Measurements from ENCODE around the gene COQ8B. TPM values are rescaled to one million over a fixed set of nuclear protein-coding genes. Genes with fewer than 3 reads are reported as not detected.

The COQ8B gene
- total RNA-seq, 1 donor from 2014 or later = 51.1 TPM

- intact Hi-C loops (cut with DNase I) = no loop called here
- Histone ChIP-seq H3K4me1 (peaks cover 45% of the 10 kb centered on the region), H3K27ac (peak overlapping the region; percentile 91), H3K4me3 (peak overlapping the region; percentile 90 to 96), H3K36me3 (peaks cover 0 to 39% of the 10 kb centered on the region in 2 donors), H3K9me3 (no peaks in the 10 kb centered on the region), H3K27me3 (no peaks in the 10 kb centered on the region)
- no peak for DNase-seq (ENCODE audit: extremely low spot score in 2 of 2)
- TF ChIP-seq POLR2AphosphoS5 (IDR thresholded peaks at IDR 0.05; ENCODE audit: insufficient read depth in 1 of 2, low read depth in 1 of 2) (no peak), POLR2A (IDR thresholded peaks at IDR 0.05) (no peak), CTCF (IDR thresholded peaks at IDR 0.05) (no peak)
Measured at GRCh38 chr19:40686882-40687524, 29.7 kb downstream of the COQ8B start.

- Histone ChIP-seq H3K9me3 (no peaks in the 10 kb centered on the region), H3K36me3 (peaks cover 0 to 49% of the 10 kb centered on the region in 2 donors), H3K4me1 (peaks cover 32% of the 10 kb centered on the region), H3K4me3 (no peak overlapping the region), H3K27me3 (no peaks in the 10 kb centered on the region), H3K27ac (no peak overlapping the region)
- TF ChIP-seq CTCF (IDR thresholded peaks at IDR 0.05) (no peak), POLR2AphosphoS5 (IDR thresholded peaks at IDR 0.05; ENCODE audit: insufficient read depth in 1 of 2, low read depth in 1 of 2) (no peak), POLR2A (IDR thresholded peaks at IDR 0.05) (no peak)
- DNase-seq (ENCODE audit: extremely low spot score in 2 of 2) = no peak
- intact Hi-C loops (cut with DNase I) = no loop called here
Measured at GRCh38 chr19:40685563-40685962, 31.1 kb downstream of the COQ8B start.

- H3K9me3 ChIP-seq = no peaks in the 10 kb centered on the region
- no peak for DNase-seq (ENCODE audit: extremely low spot score in 2 of 2)
- peaks cover 0 to 53% of the 10 kb centered on the region in 2 donors for H3K36me3 ChIP-seq
- no peaks in the 10 kb centered on the region for H3K27me3 ChIP-seq
- H3K27ac ChIP-seq = no peak overlapping the region
- peaks cover 31% of the 10 kb centered on the region for H3K4me1 ChIP-seq
- intact Hi-C loops (cut with DNase I) = no loop called here
- no peak overlapping the region for H3K4me3 ChIP-seq
- TF ChIP-seq POLR2AphosphoS5 (IDR thresholded peaks at IDR 0.05; ENCODE audit: insufficient read depth in 1 of 2, low read depth in 1 of 2) (no peak), CTCF (IDR thresholded peaks at IDR 0.05) (no peak), POLR2A (IDR thresholded peaks at IDR 0.05) (no peak)
Measured at GRCh38 chr19:40685016-40685526, 31.6 kb downstream of the COQ8B start.

- Histone ChIP-seq H3K27ac (no peak overlapping the region), H3K4me3 (no peak overlapping the region), H3K9me3 (no peaks in the 10 kb centered on the region), H3K36me3 (peaks cover 0 to 60% of the 10 kb centered on the region in 2 donors), H3K27me3 (no peaks in the 10 kb centered on the region), H3K4me1 (peaks cover 23% of the 10 kb centered on the region)
- intact Hi-C loops (cut with DNase I) = no loop called here
- TF ChIP-seq POLR2A (IDR thresholded peaks at IDR 0.05) = no peak
- TF ChIP-seq CTCF (IDR thresholded peaks at IDR 0.05) = no peak
- TF ChIP-seq POLR2AphosphoS5 (IDR thresholded peaks at IDR 0.05; ENCODE audit: insufficient read depth in 1 of 2, low read depth in 1 of 2) = no peak
- no peak for DNase-seq (ENCODE audit: extremely low spot score in 2 of 2)
Measured at GRCh38 chr19:40684280-40684679, 32.4 kb downstream of the COQ8B start.

GRCh38 chr19:40683437-40683836 lies 33.2 kb downstream of the COQ8B start:
- no peak overlapping the region for H3K27ac ChIP-seq
- no peaks in the 10 kb centered on the region for H3K27me3 ChIP-seq
- H3K4me1 ChIP-seq = peaks cover 14% of the 10 kb centered on the region
- peaks cover 0 to 69% of the 10 kb centered on the region in 2 donors for H3K36me3 ChIP-seq
- H3K4me3 ChIP-seq = no peak overlapping the region
- intact Hi-C loops (cut with DNase I) = no loop called here
- H3K9me3 ChIP-seq = no peaks in the 10 kb centered on the region
- no peak for DNase-seq (ENCODE audit: extremely low spot score in 2 of 2)
- TF ChIP-seq POLR2AphosphoS5 (IDR thresholded peaks at IDR 0.05; ENCODE audit: insufficient read depth in 1 of 2, low read depth in 1 of 2) (no peak), CTCF (IDR thresholded peaks at IDR 0.05) (no peak), POLR2A (IDR thresholded peaks at IDR 0.05) (no peak)
